Breast epithelium (tissue), 3 donors: ENCODE measurements around the gene ENAM.

Experiments
- POLR2A ChIP-seq: fragments of 450-650 bp; IDR thresholded peaks from one replicate; pipeline ENCODE4 v1.6.1; 2016; ENCODE audit warnings: antibody characterized with exemption, mild to moderate bottlenecking, moderate library complexity
- TF ChIP-seq, protein P1 (sequence below), 3 donors: fragments of 450-650 bp; IDR thresholded peaks; one replicate each; pipeline ENCODE4 v1.5.1; 2016 to 2017; ENCODE audit warnings: antibody characterized with exemption in 3 of 3, mild to moderate bottlenecking in 3 of 3, moderate library complexity in 3 of 3

DNA sequence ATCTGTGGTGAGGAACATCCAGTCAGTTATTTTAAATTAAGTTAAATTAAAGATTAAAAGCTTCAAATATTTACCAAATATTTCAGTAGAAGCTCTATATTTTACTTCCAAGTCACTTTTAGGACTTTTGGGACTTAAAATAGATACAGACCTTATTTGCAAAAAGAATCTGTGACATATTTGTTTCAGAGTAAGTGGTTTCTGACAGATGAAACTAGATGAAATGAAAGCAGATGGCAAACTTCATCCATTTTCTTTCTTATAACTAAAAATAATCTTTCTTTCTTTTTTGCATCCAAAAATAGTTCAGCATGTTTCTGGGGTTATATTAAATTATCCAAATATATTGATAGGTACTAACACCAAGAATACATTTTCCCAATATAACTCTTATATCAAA is 53.2 kb downstream of the ENAM start:
- TF ChIP-seq, protein P1, sequence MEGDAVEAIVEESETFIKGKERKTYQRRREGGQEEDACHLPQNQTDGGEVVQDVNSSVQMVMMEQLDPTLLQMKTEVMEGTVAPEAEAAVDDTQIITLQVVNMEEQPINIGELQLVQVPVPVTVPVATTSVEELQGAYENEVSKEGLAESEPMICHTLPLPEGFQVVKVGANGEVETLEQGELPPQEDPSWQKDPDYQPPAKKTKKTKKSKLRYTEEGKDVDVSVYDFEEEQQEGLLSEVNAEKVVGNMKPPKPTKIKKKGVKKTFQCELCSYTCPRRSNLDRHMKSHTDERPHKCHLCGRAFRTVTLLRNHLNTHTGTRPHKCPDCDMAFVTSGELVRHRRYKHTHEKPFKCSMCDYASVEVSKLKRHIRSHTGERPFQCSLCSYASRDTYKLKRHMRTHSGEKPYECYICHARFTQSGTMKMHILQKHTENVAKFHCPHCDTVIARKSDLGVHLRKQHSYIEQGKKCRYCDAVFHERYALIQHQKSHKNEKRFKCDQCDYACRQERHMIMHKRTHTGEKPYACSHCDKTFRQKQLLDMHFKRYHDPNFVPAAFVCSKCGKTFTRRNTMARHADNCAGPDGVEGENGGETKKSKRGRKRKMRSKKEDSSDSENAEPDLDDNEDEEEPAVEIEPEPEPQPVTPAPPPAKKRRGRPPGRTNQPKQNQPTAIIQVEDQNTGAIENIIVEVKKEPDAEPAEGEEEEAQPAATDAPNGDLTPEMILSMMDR (IDR thresholded peaks at IDR 0.05), result no peak
- TF ChIP-seq POLR2A, result no peak
